GM23248 (cell line): ENCODE results near the gene AK1. TPM values are rescaled to one million over a fixed set of nuclear protein-coding genes. Genes with fewer than 3 reads are reported as not detected.

Experiments used
- DNase-seq: peaks from one replicate; pipeline ENCODE4 v3.0.0-alpha.2; 2015
- H2AFZ ChIP-seq: fragments of 200-600 bp; sonication (generic); 2 replicates; pipeline ENCODE4 v1.6.1; 2016; ENCODE audit warnings: antibody characterized with exemption
- H3F3A ChIP-seq: fragments of 200-600 bp; sonication (generic); 2 replicates; pipeline ENCODE4 v1.6.1; 2016; ENCODE audit warnings: mild to moderate bottlenecking, antibody characterized with exemption, mixed run types; ENCODE audit not compliant: insufficient read depth
- H3K27ac ChIP-seq: fragments of 200-600 bp; sonication (generic); 2 replicates; pipeline ENCODE4 v1.5.1; 2016; ENCODE audit warnings: mild to moderate bottlenecking
- H3K27me3 ChIP-seq: fragments of 200-600 bp; sonication (generic); replicated peaks from 2 replicates; pipeline ENCODE4 v1.6.1; 2016; ENCODE audit warnings: mild to moderate bottlenecking; ENCODE audit not compliant: insufficient read depth
- H3K36me3 ChIP-seq: fragments of 200-600 bp; sonication (generic); 2 replicates; pipeline ENCODE4 v1.6.1; 2016; ENCODE audit warnings: low read depth, mild to moderate bottlenecking
- H3K4me1 ChIP-seq: fragments of 200-600 bp; sonication (generic); 2 replicates; pipeline ENCODE4 v1.6.1; 2016; ENCODE audit warnings: mild to moderate bottlenecking; ENCODE audit not compliant: insufficient read depth
- H3K4me2 ChIP-seq: fragments of 200-600 bp; sonication (generic); one replicate; pipeline ENCODE4 v1.6.1; 2016; ENCODE audit warnings: mild to moderate bottlenecking; ENCODE audit not compliant: unreplicated experiment
- H3K4me3 ChIP-seq: fragments of 200-600 bp; sonication (generic); 2 replicates; pipeline ENCODE4 v1.5.1; 2016; ENCODE audit warnings: mild to moderate bottlenecking
- H3K79me2 ChIP-seq: fragments of 200-600 bp; sonication (generic); 2 replicates; pipeline ENCODE4 v1.6.1; 2016; ENCODE audit warnings: mild to moderate bottlenecking; ENCODE audit not compliant: insufficient read depth
- H3K9ac ChIP-seq: fragments of 200-600 bp; sonication (generic); 2 replicates; pipeline ENCODE4 v1.6.1; 2016; ENCODE audit warnings: mild to moderate bottlenecking
- H3K9me2 ChIP-seq: fragments of 200-600 bp; sonication (generic); 2 replicates; pipeline ENCODE4 v1.6.1; 2016; ENCODE audit warnings: mixed run types, mild to moderate bottlenecking, moderate library complexity; ENCODE audit not compliant: insufficient read depth
- H3K9me3 ChIP-seq: fragments of 200-600 bp; sonication (generic); one replicate; pipeline ENCODE4 v1.6.1; 2017; ENCODE audit warnings: low read depth
- H4K20me1 ChIP-seq: fragments of 200-600 bp; sonication (generic); 2 replicates; pipeline ENCODE4 v1.6.0; 2016; ENCODE audit not compliant: insufficient read depth
- EZH2 ChIP-seq: fragments of 200-600 bp; sonication (generic); IDR thresholded peaks from 2 replicates; pipeline ENCODE4 v1.6.1; 2018; ENCODE audit warnings: antibody characterized with exemption, mild to moderate bottlenecking; ENCODE audit not compliant: insufficient read depth, poor library complexity, severe bottlenecking
- EZH2phosphoT487 ChIP-seq: fragments of 200-600 bp; sonication (generic); IDR thresholded peaks from 2 replicates; pipeline ENCODE4 v1.6.1; 2018; ENCODE audit warnings: antibody characterized with exemption, moderate library complexity, mild to moderate bottlenecking, low read depth; ENCODE audit not compliant: insufficient read depth
- WGBS, 2 experiments: methylation state at CpG; one replicate each; pipeline ENCODE4 v1.1.6; 2015 to 2017; ENCODE audit warnings: low lambda C conversion rate in 2 of 2, low coverage in 1 of 2; ENCODE audit errors: missing lambda C conversion rate in 2 of 2; 5-methylcytosine and 5-hydroxymethylcytosine counted together
- in situ Hi-C: fragments of 300-500 bp; cut with MboI; formaldehyde crosslinking; loops from 2 replicates; pipeline ENCODE4 v1.15.0; 2020
- polyA plus RNA-seq: library from polyadenylated mRNA; unstranded; fragments of >200 nt; fragmentation: Nextera tagmentation; extraction: Ambion mirVana; gene quantifications from 2 replicates; pipeline ENCODE4 v1.2.1, GENCODE V29; 2016
- total RNA-seq: library from RNA; depleted of rRNA; stranded (reverse); fragments of >200 nt; shearing (Covaris generic); gene quantifications from 2 replicates; pipeline ENCODE4 v1.2.3, GENCODE V29; 2014

Gene AK1
- total and polyA plus RNA-seq, 2 experiments from 2014 or later, result 51.8 to 159 TPM

GRCh38 chr9:127865645-127866464, 11.6 kb downstream of the AK1 start:
- H3K36me3 ChIP-seq, result no peaks in the 10 kb centered on the region
- H4K20me1 ChIP-seq, result no peaks in the 10 kb centered on the region
- WGBS, 2 experiments, result 90 to 92% methylated on average over 18 to 19 of the region's 19 CpGs
- no peaks in the 10 kb centered on the region for H3K9me3 ChIP-seq
- TF ChIP-seq EZH2phosphoT487 (no peak), EZH2 (no peak)
- H2AFZ ChIP-seq, result no peak overlapping the region
- no peaks in the 10 kb centered on the region for H3K27me3 ChIP-seq
- no peak overlapping the region for H3K9ac ChIP-seq
- H3K4me2 ChIP-seq, result no peak overlapping the region
- no peaks in the 10 kb centered on the region for H3K79me2 ChIP-seq
- no peak overlapping the region for H3K4me3 ChIP-seq
- no peaks in the 10 kb centered on the region for H3K9me2 ChIP-seq
- in situ Hi-C loops, result no loop called here
- no peaks in the 10 kb centered on the region for H3K4me1 ChIP-seq
- no peak for DNase-seq
- no peaks in the 10 kb centered on the region for H3F3A ChIP-seq
- H3K27ac ChIP-seq, result no peak overlapping the region

GRCh38 chr9:127863191-127863621, 14.3 kb downstream of the AK1 start:
- H3K4me1 ChIP-seq, result no peaks in the 10 kb centered on the region
- H3F3A ChIP-seq, result no peaks in the 10 kb centered on the region
- no peaks in the 10 kb centered on the region for H3K36me3 ChIP-seq
- no peaks in the 10 kb centered on the region for H3K9me3 ChIP-seq
- no peak overlapping the region for H3K4me2 ChIP-seq
- WGBS, 2 experiments, result 85 to 86% methylated on average over 13 of the region's 13 CpGs
- no peak overlapping the region for H3K27ac ChIP-seq
- DNase-seq, result no peak
- H3K27me3 ChIP-seq, result no peaks in the 10 kb centered on the region
- H3K4me3 ChIP-seq, result no peak overlapping the region
- H3K79me2 ChIP-seq, result no peaks in the 10 kb centered on the region
- no peak overlapping the region for H3K9ac ChIP-seq
- no peak for TF ChIP-seq EZH2
- no peak for TF ChIP-seq EZH2phosphoT487
- no peaks in the 10 kb centered on the region for H4K20me1 ChIP-seq
- in situ Hi-C loops, result no loop called here
- no peaks in the 10 kb centered on the region for H3K9me2 ChIP-seq
- H2AFZ ChIP-seq, result no peak overlapping the region

DNA sequence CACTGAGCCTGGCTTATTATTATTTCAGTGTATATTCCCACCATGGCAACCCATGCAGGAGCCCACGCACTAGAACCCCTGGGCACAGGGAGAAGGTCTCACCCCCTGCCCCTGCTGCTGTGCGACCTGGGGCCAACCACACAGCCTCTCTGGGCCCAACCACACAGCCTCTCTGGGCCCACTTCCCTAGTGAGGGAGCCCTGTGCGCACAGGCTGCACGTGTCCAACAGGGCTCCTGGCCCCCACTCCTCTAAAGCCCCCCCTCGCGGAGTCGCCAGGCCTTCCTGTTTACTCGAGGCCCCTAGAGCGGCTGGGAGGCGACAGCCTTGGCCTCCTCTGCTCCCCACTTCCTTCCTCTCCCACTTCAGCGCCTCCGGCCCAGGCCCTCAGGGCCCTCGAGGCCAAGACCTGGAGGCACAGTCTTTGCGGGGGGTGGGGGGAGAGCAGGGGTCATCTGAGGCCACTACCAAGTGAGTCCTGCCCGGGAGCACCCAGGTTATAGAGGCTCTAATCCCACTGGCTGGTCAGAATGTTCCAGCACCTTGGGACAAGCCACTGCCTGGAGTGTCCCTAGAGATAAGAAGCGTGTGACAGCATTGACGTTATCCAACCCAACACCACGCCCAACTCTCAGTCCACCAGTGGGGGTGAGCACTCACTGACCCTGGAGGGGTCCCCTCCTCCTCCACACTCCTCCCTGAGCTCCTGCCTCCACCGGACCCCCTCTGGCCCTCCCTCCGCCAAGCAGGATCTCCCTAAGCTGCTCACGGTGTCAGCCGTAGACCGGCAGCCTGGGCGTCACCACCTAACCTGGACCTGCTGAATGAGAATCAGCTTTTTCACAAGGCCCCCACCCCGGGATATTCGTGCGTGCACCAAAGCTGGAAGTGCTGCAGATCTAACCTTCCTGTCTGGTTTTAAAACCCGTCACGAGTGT, 15.1 kb downstream of the AK1 start:
- H3F3A ChIP-seq, result no peaks in the 10 kb centered on the region
- no peaks in the 10 kb centered on the region for H3K36me3 ChIP-seq
- no peaks in the 10 kb centered on the region for H3K79me2 ChIP-seq
- in situ Hi-C loops, result no loop called here
- no peaks in the 10 kb centered on the region for H3K27me3 ChIP-seq
- no peaks in the 10 kb centered on the region for H3K4me1 ChIP-seq
- no peaks in the 10 kb centered on the region for H4K20me1 ChIP-seq
- TF ChIP-seq EZH2 (no peak), EZH2phosphoT487 (no peak)
- H3K9me3 ChIP-seq, result no peaks in the 10 kb centered on the region
- DNase-seq, result no peak
- no peaks in the 10 kb centered on the region for H3K9me2 ChIP-seq
- H3K4me3 ChIP-seq, result no peak overlapping the region
- H3K9ac ChIP-seq, result no peak overlapping the region
- 75 to 87% methylated on average over 28 to 29 of the region's 29 CpGs for WGBS, 2 experiments
- H3K4me2 ChIP-seq, result no peak overlapping the region
- no peak overlapping the region for H3K27ac ChIP-seq
- H2AFZ ChIP-seq, result no peak overlapping the region

- DNase-seq, result no peak
- H3K9ac ChIP-seq, result no peak overlapping the region
- in situ Hi-C loops, result no loop called here
Measured at GRCh38 chr9:127860779-127861178, 16.7 kb downstream of the AK1 start.

More at GRCh38 chr9:127860779-127861178, 16.7 kb downstream of the AK1 start:
- Histone ChIP-seq H3K36me3 (no peaks in the 10 kb centered on the region), H4K20me1 (no peaks in the 10 kb centered on the region), H3F3A (no peaks in the 10 kb centered on the region), H2AFZ (no peak overlapping the region), H3K4me2 (no peak overlapping the region), H3K4me1 (no peaks in the 10 kb centered on the region), H3K9me3 (no peaks in the 10 kb centered on the region), H3K79me2 (no peaks in the 10 kb centered on the region), H3K27me3 (no peaks in the 10 kb centered on the region), H3K9me2 (no peaks in the 10 kb centered on the region), H3K27ac (no peak overlapping the region), H3K4me3 (no peak overlapping the region)
- TF ChIP-seq EZH2phosphoT487 (no peak), EZH2 (no peak)
- 95 to 97% methylated on average over 9 to 11 of the region's 11 CpGs for WGBS, 2 experiments
